ENCODE measurements around the gene ACTRT2.

ACTRT2 gene

DNA sequence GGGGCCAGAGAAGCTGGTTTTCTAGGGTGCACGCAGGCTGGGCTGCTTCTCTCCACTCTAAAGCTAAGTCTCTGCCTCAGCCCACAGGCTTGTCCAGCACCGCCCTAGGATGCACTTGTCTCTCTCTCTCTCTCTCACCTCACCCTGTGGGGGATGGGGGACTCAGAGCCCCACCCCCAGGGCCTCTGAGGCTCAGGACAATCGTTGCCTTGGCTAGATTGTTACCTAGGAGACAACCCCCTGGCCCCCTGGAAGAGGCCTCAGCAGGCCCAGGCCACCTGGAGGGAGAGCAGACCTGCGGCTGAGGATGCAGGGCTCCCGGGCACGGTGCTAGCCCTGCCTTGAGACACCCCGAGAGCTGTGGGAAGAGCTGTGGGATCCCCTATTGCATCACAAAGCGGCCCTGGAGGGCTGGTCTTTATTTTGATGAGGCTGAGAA, at the start of gene ACTRT2:
ACTRT2 (plus strand) TSS at position 235 of the 439 bp plus-strand sequence. CDS start 220 bp downstream, outside the sequence.
- in situ Hi-C loops (cut with HindIII; ENCODE audit: low sequenced_read_pairs): no loop called here

GRCh38 chr1:2971609-2972008, 49.7 kb upstream of the ACTRT2 start:
- in situ Hi-C loops (cut with HindIII; ENCODE audit: low sequenced_read_pairs): no loop called here

DNA sequence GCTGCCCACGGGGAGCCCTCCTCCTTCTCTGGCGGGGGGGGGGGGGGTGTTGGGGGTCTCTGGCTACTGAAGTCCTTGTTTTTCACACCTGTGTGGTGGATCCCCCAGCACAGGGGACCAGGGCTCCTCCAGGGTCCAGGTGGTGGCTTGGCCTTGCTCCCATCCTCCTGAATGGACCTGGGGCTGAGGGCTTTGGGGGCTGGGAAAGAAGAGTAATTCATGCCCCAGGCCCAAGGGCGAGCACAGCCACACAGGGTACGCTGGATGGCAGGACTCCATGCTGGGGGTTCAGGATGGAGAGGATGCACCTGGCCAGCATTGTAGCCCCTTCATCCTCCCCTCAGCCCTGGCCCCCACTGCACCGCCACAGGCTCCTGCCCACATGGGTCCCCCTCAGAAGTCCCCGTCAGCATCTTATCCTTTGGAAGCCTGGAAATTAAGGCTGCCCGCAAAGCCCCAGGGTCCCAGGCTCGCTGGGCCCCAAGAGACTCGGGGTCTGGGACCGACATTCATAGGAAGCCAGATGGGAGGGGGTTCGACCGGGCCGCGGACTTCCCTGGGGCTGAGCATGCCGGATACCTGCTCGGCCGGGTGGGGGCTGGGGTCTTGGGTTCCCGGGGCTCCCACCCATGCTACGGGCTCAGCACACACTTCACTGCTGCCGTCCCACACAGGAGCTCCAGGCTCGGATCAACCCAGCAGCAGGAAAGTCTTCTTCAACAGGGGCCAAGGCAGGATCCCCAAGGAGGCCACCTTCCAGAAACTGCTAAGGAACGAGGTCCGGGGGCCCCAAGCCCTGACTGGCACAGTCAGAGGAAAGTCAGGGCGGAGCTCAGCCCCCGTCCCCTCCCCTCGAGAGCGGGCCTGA, 49.0 kb upstream of the ACTRT2 start:
- in situ Hi-C loops (cut with HindIII; ENCODE audit: low sequenced_read_pairs): no loop called here

DNA sequence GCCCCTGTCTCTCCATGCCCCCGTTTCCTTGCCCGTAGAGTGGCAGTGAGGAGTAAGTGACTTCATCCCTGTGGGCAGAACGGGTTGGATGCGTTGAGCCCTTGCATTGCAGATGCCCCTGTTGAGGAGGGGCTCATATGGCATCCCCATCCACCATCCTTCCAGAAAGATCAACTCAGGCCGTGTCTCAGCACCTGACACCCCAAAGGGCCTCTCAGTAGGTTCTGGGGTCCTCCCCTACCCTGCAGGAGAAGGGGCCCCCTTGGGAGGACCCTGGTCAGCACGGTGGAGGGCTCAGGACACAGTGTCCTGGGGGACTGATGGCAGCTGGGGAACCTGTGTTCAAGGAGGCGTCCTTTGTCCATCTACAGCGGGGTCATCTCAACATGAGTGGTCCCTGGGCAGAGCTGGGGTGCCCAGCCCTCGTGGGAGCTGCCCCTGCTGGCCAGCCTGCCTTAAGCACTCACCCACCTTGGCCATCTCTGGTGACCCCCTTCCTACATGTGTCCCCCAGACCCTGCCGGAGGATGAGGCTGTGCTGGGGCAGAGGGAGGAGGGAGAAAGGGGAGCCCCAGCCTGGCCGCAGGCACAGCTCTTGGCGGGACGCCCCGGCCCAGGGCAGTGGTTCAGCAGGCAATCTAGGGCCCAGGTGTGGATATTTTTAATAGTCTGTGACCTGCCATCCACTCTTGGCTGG, 48.2 kb upstream of the ACTRT2 start:
- in situ Hi-C loops (cut with HindIII; ENCODE audit: low sequenced_read_pairs): no loop called here

GRCh38 chr1:2973601-2974593, 47.4 kb upstream of the ACTRT2 start:
- in situ Hi-C loops (cut with HindIII; ENCODE audit: low sequenced_read_pairs): no loop called here

DNA sequence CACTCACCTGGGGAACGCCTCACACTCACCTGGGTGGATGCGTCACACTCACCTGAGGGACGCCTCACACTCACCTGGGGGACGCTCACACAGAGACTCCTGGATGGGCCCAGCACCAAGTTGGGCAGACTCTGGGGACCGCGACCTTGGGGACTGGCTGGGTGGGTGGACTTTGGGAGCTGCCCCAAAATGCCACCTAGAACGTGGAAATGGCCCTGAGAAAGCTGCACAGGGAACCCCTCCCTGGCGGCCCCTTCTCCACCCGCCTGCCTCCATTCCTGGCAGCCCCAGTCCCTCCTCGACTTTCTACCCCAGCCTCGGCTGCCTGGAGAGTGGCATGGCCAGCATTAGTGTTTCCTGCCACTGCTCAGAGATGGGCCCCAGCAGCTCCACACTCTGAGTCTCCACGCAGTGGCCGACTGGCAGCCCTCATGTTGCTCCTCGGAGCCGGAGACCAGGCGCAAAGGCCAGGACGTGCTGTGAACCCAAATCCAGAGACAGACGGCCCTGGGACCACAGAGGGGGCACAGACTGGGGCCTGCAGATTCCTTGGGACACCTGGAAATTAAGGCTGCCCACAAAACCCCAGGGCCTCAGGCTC, 46.5 kb upstream of the ACTRT2 start:
- in situ Hi-C loops (cut with HindIII; ENCODE audit: low sequenced_read_pairs): no loop called here

DNA sequence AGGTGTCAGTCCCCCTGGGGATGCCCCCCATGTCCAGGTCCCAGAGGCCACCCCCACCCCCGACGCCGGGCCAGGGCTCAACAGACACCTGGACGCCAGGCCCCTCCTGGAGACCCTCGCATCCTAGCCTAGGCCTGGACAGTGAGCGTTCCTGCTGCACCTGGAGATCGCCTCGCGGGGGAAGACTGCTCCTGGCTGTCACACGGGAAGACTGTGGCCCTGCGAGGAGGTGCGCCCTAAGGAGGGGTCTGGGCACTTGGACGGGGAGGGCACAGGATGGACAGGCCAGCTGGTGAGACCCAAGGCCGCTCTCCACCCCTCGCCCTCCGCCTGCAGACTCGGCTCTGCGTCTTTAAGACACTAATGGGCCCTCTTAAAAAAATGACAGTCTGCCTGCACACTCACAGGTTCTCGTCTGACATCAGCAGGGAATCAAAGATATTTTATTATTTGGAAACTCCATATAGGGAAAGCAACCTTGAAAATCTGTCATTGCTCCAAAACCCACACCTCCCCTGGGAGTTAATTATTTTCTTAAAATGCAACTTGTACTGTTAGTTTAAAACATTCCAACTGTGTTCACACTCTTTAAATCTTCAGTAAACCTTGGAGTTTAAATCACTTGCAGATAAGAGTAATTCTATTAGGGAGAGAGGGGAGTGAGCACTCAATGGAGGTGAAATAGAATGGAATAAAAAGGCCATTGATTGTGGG, 45.6 kb upstream of the ACTRT2 start:
- in situ Hi-C loops (cut with HindIII; ENCODE audit: low sequenced_read_pairs): no loop called here

- in situ Hi-C loops (cut with HindIII; ENCODE audit: low sequenced_read_pairs): no loop called here
Observed at GRCh38 chr1:2976180-2976562, 45.1 kb upstream of the ACTRT2 start.

DNA sequence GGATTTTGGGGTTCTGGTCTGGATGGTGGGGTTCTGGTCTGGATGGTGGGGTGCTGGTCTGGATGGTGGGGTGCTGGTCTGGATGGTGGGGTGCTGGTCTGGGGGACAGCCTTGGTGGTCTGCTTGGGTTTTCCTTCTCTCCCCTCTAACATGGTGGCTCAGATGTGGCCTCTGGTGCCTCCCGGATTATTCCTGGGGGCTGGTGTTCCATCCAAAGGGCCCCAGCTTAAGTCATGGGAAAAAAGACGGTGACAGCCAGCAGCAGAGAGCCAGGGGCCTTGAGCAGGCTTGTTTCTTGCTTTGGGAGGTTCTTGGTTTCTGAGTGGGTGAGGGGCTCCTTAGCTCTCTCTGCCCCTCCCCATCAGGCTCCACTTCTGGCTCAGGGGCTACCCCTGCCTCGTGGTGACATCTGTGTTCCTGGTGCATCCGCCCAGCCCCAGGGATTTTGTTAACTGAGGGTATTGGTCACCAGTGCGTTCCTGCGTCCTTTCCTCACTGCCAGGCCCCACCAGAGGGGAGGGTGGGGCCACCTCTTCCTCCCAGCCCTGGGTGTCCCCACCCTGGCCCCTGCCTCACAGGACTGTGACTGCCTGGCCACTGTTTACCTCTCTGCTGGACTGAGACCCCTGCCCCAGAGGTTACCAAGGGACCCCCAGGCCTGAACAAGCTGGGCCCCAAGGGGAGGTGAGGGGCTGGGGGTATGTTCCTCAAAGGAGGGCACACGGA, 43.2 kb upstream of the ACTRT2 start:
- in situ Hi-C loops (cut with HindIII; ENCODE audit: low sequenced_read_pairs): no loop called here

GRCh38 chr1:2978691-2979190, 42.5 kb upstream of the ACTRT2 start:
- in situ Hi-C loops (cut with HindIII; ENCODE audit: low sequenced_read_pairs): no loop called here

GRCh38 chr1:2979191-2980072, 41.8 kb upstream of the ACTRT2 start:
- in situ Hi-C loops (cut with HindIII; ENCODE audit: low sequenced_read_pairs): no loop called here

GRCh38 chr1:2980073-2980791, 41.0 kb upstream of the ACTRT2 start:
- in situ Hi-C loops (cut with HindIII; ENCODE audit: low sequenced_read_pairs): no loop called here

DNA sequence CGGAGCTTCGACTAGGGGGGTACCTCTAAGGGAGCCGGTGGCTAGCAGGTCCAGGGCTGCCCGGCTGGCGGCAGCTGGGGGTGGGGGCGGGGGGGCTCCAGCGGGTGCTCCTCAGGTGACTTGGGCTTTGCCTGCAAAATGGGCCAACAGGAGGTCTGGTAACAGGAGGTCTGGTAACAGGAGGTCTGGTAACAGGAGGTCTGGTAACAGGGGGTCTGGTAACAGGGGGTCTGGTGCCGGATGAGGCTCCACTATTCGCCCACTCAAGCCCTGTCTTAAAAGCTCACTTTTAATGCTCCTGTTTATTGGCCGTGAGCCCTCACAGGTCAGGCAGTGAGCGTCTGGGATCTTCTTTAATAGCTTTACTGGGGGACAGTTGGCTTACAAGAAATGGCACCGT, 40.4 kb upstream of the ACTRT2 start:
- in situ Hi-C loops (cut with HindIII; ENCODE audit: low sequenced_read_pairs): no loop called here

GRCh38 chr1:2981388-2981787, 39.9 kb upstream of the ACTRT2 start:
- in situ Hi-C loops (cut with HindIII; ENCODE audit: low sequenced_read_pairs): no loop called here

DNA sequence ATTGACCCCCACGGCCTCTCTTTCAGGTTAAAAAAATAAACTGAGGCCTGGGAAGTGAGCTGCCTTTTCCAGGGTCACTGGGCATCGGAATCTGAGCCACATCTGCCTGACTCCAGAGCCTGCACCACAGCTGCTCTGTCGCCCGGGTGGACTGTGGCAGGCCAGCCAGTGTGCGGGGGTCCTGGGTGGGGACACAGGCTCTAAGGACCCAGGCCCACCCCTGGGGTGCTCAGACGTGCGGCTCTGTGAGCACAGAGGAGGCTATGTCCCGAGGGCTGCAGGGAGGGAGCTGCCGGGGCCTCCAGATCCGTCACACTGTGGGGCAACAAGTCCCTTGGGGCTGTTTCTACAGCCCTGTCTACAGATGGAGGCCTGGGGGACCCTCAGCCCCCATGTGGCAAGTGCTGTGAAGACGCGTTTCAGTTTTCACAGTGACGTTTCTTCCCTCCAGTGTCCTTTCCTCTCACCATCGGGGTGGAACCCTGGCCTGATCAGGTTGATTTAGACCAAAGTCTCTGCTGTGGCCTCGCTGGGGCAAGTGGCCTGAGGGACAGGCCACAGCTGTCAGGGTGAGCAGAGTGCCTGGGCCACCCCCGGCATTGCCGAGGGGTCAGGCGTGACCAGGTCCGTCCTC, 39.2 kb upstream of the ACTRT2 start:
- in situ Hi-C loops (cut with HindIII; ENCODE audit: low sequenced_read_pairs): no loop called here

GRCh38 chr1:2982615-2983318, 38.5 kb upstream of the ACTRT2 start:
- in situ Hi-C loops (cut with HindIII; ENCODE audit: low sequenced_read_pairs): no loop called here

Measured in endothelial cell of hepatic sinusoid (primary cell).